ENCODE results near the gene CNTNAP3B.
"Not testable (repeated sequence)": the region's sequence is repeated elsewhere in the genome, so short reads cannot be mapped to it uniquely, and the experiment has no call there.

Gene CNTNAP3B

DNA sequence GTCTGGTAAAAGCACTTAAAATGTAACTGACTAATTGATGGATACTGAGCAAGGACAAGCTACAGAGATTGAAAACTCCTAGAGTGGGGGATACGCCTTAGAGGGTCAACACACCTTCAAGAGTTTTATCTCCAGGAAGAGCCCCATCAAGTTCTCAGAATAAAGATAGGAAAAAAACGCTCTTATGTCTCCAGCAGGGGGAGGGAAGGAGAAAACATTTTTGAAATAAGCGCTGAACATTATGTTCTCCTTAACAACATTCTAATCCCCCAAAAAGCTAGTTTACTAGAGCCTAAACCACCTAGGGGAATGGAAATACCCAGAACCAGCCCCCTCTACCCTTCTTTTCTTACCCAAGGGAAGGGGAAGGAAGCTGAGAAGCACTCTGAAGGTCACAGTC is 187.5 kb downstream of the CNTNAP3B start:
- H3K9me3 ChIP-seq (ENCODE audit: control insufficient read depth, low read depth, low read length); H3K9ac ChIP-seq (ENCODE audit: low read length); H3K27ac ChIP-seq (ENCODE audit: low read length); H3K4me3 ChIP-seq (ENCODE audit: low read length); H3K4me1 ChIP-seq (ENCODE audit: control insufficient read depth, low read depth, low read length); H3K36me3 ChIP-seq (ENCODE audit: control insufficient read depth, low read depth, low read length); H3K27me3 ChIP-seq (ENCODE audit: control insufficient read depth, insufficient read depth, low read length): not testable (repeated sequence)

DNA sequence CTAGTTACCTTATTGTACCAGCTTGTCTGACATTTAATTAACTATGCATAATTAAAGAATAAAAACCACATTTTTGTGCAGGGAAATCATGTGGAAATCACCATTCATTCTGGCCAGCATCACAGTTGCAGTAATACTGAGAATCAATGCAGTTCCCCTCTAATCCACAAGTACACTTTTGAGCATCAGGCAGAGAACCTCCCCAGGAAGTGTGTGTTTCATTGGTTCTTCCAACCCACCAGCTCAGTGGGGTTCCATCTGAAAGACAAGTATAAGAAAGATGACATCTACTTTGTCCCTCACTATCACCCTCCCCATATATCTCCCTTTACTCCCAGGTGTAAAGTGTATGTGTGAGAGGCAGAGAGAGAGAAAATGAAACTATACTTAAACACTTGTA is 191.1 kb downstream of the CNTNAP3B start:
- not testable (repeated sequence) for H3K9me3 ChIP-seq (ENCODE audit: control insufficient read depth, low read depth, low read length); H3K4me3 ChIP-seq (ENCODE audit: low read length); H3K27ac ChIP-seq (ENCODE audit: low read length); H3K27me3 ChIP-seq (ENCODE audit: control insufficient read depth, insufficient read depth, low read length); H3K9ac ChIP-seq (ENCODE audit: low read length); H3K4me1 ChIP-seq (ENCODE audit: control insufficient read depth, low read depth, low read length); H3K36me3 ChIP-seq (ENCODE audit: control insufficient read depth, low read depth, low read length)

DNA sequence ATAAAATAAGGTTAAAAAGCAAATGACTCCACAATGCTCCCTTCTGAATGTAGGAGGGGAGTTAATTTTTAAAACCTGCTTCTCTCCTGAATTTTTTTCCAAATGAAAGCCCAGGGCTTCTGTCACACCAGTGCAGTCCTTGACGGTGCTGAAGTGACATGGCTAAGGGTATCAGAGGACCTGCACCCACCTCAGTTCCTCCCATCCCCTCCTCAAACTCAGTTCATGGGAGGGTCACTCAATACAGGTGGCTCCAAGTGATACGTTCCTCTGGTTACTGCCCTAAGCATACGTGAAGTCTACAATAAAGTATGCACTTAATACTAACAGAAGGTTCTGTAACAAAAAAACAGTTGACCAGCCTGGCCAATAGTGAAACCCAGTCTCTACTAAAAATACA is 193.5 kb downstream of the CNTNAP3B start:
- not testable (repeated sequence) for H3K9ac ChIP-seq (ENCODE audit: low read length); H3K4me3 ChIP-seq (ENCODE audit: low read length); H3K36me3 ChIP-seq (ENCODE audit: control insufficient read depth, low read depth, low read length); H3K9me3 ChIP-seq (ENCODE audit: control insufficient read depth, low read depth, low read length); H3K4me1 ChIP-seq (ENCODE audit: control insufficient read depth, low read depth, low read length); H3K27me3 ChIP-seq (ENCODE audit: control insufficient read depth, insufficient read depth, low read length); H3K27ac ChIP-seq (ENCODE audit: low read length)

DNA sequence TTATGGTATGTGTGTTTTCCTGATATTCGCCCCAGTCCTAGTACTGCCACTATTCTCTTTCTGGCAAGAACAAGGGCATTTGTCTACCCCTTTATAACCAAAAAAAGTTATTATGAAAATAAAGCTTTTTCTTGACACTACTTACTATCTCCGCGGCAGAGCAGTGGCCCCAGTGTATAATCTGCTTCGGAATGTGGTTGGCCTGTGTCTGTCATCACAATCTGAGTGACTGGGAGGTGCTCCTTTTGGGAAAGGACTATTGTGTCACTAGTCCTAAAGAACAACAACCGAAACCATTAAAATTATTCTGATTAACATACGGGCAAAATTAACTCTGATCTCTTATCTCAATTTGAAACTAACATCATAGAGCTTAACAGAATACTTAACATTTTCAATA is 200.1 kb downstream of the CNTNAP3B start:
- not testable (repeated sequence) for H3K27ac ChIP-seq (ENCODE audit: low read length); H3K36me3 ChIP-seq (ENCODE audit: control insufficient read depth, low read depth, low read length); H3K4me3 ChIP-seq (ENCODE audit: low read length); H3K9me3 ChIP-seq (ENCODE audit: control insufficient read depth, low read depth, low read length); H3K4me1 ChIP-seq (ENCODE audit: control insufficient read depth, low read depth, low read length); H3K27me3 ChIP-seq (ENCODE audit: control insufficient read depth, insufficient read depth, low read length); H3K9ac ChIP-seq (ENCODE audit: low read length)

DNA sequence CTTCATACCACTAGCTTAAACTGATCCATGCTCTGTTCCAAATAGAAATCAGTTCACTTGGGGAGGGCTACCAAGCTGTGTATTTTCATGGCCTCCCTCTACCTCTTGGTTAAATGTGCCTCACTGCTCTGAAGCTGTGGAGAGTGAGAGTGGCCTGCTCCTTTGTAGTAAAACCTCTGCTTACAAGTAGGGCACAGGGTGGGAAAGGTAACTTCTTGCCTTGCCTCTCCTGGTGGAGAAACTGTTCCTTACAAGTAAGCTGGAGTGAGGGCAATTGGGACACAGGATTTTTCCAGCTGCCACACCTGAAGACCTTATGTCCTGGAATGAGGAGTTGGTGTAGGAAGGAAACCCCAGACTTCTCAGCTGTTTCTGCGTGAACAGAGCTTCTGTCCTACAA is 211.9 kb downstream of the CNTNAP3B start:
- not testable (repeated sequence) for H3K27me3 ChIP-seq (ENCODE audit: control insufficient read depth, insufficient read depth, low read length); H3K36me3 ChIP-seq (ENCODE audit: control insufficient read depth, low read depth, low read length); H3K4me1 ChIP-seq (ENCODE audit: control insufficient read depth, low read depth, low read length); H3K27ac ChIP-seq (ENCODE audit: low read length); H3K9ac ChIP-seq (ENCODE audit: low read length); H3K4me3 ChIP-seq (ENCODE audit: low read length); H3K9me3 ChIP-seq (ENCODE audit: control insufficient read depth, low read depth, low read length)

DNA sequence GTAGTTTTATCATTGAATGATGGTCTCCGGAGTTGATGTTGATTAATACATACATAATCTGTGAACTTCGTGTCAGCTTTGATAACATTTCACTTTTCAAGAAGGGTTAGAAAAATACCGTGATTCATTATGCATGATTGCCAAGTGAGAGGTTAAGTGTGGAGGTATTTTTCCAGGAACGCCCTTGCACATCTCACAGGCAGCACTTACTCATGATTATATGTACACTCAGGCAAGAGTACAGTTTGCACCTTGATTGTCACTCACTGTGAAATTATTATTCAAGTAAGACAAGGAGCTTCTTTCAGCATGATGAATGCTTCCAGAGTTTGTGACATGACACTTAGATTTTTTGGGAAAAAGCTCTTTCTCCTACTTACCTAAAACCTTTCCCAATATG is 223.7 kb downstream of the CNTNAP3B start:
- not testable (repeated sequence) for H3K4me3 ChIP-seq (ENCODE audit: low read length); H3K27ac ChIP-seq (ENCODE audit: low read length); H3K4me1 ChIP-seq (ENCODE audit: control insufficient read depth, low read depth, low read length); H3K9me3 ChIP-seq (ENCODE audit: control insufficient read depth, low read depth, low read length); H3K36me3 ChIP-seq (ENCODE audit: control insufficient read depth, low read depth, low read length); H3K27me3 ChIP-seq (ENCODE audit: control insufficient read depth, insufficient read depth, low read length); H3K9ac ChIP-seq (ENCODE audit: low read length)

DNA sequence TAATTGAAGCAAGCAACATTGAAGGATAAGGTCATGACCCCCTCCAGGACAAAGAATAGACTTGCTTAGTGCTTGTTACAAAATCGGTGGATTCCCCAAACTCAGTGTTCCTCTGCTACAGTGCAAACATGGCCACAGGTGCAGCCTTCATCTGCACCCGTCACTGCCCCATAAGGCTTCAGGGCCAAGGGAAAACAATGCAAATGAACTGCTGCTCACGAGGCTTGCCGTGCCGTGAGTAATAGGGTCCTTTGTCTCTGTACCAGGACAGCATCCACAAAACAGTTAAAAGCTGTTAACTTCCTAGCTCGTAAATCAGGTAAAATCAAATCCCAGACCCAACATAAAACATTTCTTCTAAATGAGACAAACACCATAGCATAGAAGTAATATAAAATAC is 226.5 kb downstream of the CNTNAP3B start:
- H3K27ac ChIP-seq (ENCODE audit: low read length); H3K9me3 ChIP-seq (ENCODE audit: control insufficient read depth, low read depth, low read length); H3K4me1 ChIP-seq (ENCODE audit: control insufficient read depth, low read depth, low read length); H3K27me3 ChIP-seq (ENCODE audit: control insufficient read depth, insufficient read depth, low read length); H3K9ac ChIP-seq (ENCODE audit: low read length); H3K36me3 ChIP-seq (ENCODE audit: control insufficient read depth, low read depth, low read length); H3K4me3 ChIP-seq (ENCODE audit: low read length): not testable (repeated sequence)

DNA sequence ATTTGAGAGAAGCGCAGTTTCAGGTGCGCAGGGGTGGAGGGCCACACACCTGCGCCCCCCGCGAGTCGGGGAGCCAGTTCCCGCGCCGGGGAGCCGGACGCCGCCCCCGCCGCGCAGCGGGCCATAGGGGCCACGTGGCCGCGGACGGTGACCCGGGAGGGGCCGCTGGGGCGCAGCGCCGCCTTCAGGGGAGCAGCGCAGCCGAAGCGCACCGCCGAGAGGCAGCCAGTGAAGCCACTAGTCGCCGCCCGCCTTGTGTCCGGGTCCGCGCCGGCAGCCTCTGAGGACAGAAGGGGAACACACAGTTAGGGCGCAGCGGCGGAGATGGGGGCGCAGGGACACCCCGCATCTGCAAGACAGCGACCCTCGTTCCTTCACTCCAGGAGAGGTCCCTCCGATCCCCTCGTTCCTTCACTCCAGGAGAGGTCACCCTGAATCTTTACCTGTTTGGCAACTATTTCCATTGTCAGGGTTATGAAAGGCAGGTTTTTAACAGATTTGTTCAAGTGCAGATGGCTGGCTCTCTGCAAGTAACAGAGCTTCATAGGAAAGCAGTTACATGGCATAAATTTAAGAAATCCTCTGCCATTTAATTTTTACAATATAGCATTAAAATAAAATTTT is 230.4 kb downstream of the CNTNAP3B start:
- not testable (repeated sequence) for H3K27ac ChIP-seq (ENCODE audit: low read length); H3K4me3 ChIP-seq (ENCODE audit: low read length); H3K27me3 ChIP-seq (ENCODE audit: control insufficient read depth, insufficient read depth, low read length); H3K4me1 ChIP-seq (ENCODE audit: control insufficient read depth, low read depth, low read length); H3K9ac ChIP-seq (ENCODE audit: low read length); H3K9me3 ChIP-seq (ENCODE audit: control insufficient read depth, low read depth, low read length); H3K36me3 ChIP-seq (ENCODE audit: control insufficient read depth, low read depth, low read length)

DNA sequence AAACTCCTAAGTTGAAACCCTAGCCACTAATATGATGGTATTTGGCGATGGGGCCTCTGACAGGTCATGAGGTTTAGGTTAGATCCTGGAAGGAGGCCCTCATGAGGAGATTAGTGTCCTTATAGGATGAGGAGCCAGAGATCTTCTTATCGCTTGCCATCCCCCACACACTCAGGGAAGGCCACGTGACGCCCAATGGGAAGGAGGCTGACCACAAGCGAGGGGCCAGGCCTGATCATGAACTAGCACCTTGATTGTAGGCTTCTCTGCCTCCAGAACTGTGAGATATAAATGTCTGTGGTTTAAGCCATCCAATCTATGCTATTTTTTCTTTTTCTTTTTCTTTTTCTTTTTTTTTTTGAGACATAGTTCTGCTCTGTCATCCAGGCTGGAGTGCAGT is 254.7 kb downstream of the CNTNAP3B start:
- not testable (repeated sequence) for H3K9ac ChIP-seq (ENCODE audit: low read length); H3K9me3 ChIP-seq (ENCODE audit: control insufficient read depth, low read depth, low read length); H3K4me3 ChIP-seq (ENCODE audit: low read length); H3K4me1 ChIP-seq (ENCODE audit: control insufficient read depth, low read depth, low read length); H3K27me3 ChIP-seq (ENCODE audit: control insufficient read depth, insufficient read depth, low read length); H3K36me3 ChIP-seq (ENCODE audit: control insufficient read depth, low read depth, low read length); H3K27ac ChIP-seq (ENCODE audit: low read length)

DNA sequence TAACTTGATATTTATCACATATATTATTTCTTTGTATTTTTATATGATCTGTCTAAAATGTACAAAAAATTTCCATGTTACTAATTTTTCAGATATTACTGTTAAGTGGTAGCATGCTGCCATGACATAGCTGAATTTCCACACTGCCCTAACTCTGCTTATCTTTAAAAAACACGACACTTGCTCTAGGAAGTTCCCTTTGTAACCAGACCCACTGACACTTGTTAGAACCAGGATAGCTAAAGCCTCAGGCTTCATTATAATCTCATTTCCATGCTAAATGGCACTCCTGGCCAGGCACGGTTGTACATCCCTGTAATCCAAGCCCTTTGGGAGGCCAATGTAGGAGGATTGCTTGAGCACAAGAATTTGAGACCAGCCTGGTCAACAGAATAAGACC is 273.8 kb downstream of the CNTNAP3B start:
- H3K4me1 ChIP-seq (ENCODE audit: control insufficient read depth, low read depth, low read length); H3K27me3 ChIP-seq (ENCODE audit: control insufficient read depth, insufficient read depth, low read length); H3K9me3 ChIP-seq (ENCODE audit: control insufficient read depth, low read depth, low read length); H3K9ac ChIP-seq (ENCODE audit: low read length); H3K27ac ChIP-seq (ENCODE audit: low read length); H3K36me3 ChIP-seq (ENCODE audit: control insufficient read depth, low read depth, low read length); H3K4me3 ChIP-seq (ENCODE audit: low read length): not testable (repeated sequence)

DNA sequence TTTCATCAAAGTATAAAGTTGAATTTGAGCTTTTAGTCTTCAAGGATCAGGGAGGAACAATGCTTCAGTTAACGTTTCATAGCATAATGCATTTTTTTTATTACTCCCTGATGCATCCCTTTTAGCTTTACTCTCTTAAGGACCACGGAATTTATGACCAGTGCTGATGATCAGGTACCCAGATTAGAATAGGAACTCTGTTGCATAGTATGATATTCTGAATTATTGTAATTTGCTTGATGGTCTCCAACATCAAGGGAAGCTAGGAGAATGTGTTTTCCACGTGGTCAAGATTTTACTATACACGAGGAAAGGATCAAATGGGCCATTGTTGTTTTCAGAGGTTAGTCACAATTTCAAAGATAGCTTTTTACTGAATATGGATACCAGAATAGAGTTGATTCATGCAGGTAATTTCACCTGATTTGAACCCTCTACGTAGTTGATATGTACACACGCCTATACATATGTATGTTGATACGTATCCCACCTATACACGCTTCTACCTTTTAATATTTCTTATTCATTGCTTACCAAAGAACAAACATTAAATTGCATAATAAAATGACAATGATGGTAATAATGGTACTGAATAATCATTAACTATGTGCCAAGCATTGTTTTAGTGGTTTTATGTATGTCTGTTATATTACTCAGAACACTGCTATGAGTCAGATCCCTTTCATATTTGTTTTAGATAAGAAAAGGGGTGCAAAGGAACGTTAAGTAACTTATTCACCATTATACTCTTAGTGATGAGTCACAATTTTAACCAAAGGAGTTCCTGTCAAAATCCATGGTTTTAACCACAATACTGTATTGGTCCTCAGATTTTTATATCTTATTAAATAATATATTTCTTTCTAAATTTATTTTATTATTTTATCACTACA is 277.1 kb downstream of the CNTNAP3B start:
- H3K36me3 ChIP-seq (ENCODE audit: control insufficient read depth, low read depth, low read length); H3K9me3 ChIP-seq (ENCODE audit: control insufficient read depth, low read depth, low read length); H3K4me3 ChIP-seq (ENCODE audit: low read length); H3K27ac ChIP-seq (ENCODE audit: low read length); H3K4me1 ChIP-seq (ENCODE audit: control insufficient read depth, low read depth, low read length); H3K27me3 ChIP-seq (ENCODE audit: control insufficient read depth, insufficient read depth, low read length); H3K9ac ChIP-seq (ENCODE audit: low read length): not testable (repeated sequence)

DNA sequence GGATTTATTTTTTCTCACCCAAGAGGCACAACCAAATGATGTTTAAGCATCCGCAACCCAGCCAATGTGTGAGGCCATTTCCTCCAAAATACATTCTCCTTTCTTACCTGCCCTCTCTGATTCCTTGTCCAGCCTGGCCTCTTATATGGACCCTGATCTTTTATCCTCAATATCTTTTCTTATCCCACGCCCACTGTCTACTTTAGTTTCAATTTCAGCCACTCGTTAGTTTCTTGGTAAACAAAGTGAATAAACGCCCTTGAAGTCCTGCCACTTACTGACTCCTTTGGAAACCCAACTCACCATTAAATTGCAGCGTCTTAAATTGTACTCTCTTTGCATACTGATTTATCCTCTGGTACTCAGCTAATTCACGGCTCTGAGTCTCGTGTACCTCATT is 281.4 kb downstream of the CNTNAP3B start:
- not testable (repeated sequence) for H3K9me3 ChIP-seq (ENCODE audit: control insufficient read depth, low read depth, low read length); H3K27me3 ChIP-seq (ENCODE audit: control insufficient read depth, insufficient read depth, low read length); H3K4me3 ChIP-seq (ENCODE audit: low read length); H3K27ac ChIP-seq (ENCODE audit: low read length); H3K9ac ChIP-seq (ENCODE audit: low read length); H3K4me1 ChIP-seq (ENCODE audit: control insufficient read depth, low read depth, low read length); H3K36me3 ChIP-seq (ENCODE audit: control insufficient read depth, low read depth, low read length)

Data from iPS-18a (cell line).